HuH-7.5 (cell line): ENCODE results near the gene DPH5.
A peak's percentile ranks its signal among the peaks of the same experiment; 100 is the strongest.

ENCODE experiments used
- DNase-seq: peaks from one replicate; pipeline ENCODE4 v3.0.0; 2011; ENCODE audit warnings: low spot score

Gene DPH5

DNA sequence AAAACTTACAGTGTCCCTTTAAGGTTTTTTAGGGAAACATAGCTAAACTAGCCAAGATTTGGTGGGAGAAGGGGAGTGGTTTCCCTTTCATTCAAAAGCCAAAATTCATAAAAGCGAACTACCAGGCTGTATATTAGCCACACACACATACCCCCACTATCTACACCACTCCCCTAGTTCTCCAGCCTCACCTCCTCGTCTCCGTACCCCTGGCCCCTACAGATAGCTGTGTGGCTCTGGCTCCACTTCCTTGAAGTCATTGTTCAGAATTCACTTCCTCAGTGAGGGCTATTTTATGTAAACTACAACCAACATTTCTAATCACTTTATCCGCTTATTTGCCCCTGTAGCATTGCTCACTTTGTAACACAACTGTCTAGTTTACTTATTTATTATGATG, 5.3 kb upstream of the DPH5 start:
- DNase-seq, result no peak

- DNase-seq, result no peak
These were observed 3.6 kb upstream of the DPH5 start for GRCh38 chr1:101029184-101029583.

DNA sequence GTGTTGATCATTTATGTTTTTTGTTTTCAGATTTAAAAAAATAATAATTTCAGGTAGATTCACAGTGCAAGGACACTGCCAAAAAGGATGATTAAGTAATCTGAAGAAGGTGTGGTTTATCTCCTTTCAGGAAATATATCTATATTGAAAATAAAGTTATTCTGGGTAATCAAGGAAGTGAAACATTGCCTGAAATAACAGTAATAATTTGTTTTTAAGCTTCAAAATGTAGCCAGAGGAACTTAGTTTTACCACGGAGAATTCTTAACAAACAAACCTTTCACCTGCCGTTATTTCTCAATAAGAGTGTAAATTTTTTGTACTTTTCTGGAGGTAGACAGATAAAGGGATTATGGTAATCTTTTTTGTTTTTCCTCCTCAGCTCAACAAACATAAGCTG, 2.9 kb upstream of the DPH5 start:
- no peak for DNase-seq

- no peak for DNase-seq
These were observed 1.7 kb upstream of the DPH5 start for GRCh38 chr1:101027194-101027772.

DNA sequence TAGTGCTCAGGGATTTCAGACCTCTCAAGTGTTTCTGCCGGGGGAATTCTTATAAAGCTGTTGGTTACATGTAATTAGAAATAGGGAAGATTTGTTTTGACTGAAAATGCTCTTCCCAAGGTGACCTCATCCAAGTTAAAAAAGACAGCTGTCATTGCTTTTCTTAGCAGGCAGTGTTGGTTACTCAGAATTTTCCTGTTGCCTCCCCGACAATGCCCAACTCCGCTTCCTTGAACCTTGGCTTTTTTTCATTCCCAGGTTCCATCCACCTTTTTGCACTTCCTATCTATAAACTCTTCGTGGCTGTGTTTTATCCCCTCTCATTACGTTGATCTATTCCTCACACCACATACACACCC, 825 bp upstream of the DPH5 start:
- DNase-seq, result no peak

DNA sequence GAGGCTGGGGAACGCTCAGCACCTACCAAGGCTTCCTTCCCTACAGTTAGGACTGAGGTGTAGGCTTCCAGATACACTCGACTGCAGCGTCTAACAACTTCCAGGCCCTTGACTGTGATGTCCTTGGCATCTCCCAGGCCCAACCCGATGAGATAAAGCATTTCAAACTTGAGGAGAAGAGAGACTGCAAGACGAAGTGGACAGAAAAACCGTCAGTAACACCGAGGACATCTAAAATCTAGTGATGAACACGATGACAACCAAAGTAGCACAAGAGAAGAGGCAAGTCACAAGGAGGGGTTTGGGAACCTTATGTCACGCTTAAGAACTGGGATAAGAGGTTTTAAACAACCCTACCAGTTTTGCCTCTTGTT, 314 bp downstream of the DPH5 start:
- no peak for DNase-seq

DNA sequence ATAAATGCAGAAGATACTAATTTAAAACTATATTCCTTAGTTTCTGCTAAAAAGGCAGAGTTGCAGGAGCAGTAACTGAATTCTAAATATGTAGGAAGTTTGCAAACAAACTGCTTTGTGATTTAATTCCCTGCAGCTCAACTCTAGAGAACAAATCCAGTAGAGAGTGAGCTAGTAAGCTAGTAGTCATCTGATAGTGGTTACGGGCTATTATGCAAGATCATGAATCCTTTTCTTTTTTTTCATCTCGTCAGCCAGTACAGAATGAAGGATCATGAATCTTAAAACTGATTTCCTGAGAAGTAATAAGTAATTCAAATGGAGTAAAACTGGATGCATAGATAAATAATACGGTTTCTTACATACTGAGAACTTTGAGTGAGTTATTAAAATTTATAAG, 3.3 kb downstream of the DPH5 start:
- DNase-seq, result no peak

DNA sequence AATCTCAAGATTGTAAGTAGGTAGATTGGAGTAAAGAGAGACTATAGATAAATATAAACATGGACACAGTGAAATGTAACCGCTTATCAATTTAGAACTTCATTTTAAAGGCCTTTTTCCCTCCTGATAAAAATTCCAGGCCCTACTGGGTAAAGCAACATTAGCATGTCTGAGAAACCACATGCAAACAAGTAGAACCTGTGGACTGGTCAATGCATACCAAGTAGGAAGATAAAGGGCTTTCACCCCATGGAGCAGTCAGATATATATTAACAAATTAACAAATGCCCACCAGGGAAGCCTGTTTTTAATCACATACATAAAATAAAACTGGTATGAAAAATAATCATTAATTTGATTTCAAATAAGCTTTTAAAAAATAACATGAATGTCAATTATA, 8.1 kb downstream of the DPH5 start:
- no peak for DNase-seq

DNA sequence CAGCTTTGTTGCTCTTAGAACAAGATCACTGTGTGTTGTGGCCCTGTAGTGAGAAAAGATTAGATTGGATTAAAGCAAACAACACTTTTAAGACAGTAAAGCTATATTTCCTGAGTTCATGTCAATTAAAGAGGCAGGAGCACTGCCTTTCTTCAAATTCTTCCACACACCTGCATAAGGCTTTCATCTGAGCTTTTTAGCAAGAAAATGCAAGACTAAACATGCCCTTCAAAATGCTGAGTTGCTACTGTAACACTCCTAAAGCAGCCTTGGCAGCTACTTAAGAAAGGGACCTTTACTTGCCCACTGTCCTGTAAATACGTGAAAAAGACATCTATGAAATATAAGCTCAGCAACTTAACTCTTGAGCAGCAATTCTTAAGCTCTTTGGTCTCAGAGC, 11.8 kb downstream of the DPH5 start:
- no peak for DNase-seq

DNA sequence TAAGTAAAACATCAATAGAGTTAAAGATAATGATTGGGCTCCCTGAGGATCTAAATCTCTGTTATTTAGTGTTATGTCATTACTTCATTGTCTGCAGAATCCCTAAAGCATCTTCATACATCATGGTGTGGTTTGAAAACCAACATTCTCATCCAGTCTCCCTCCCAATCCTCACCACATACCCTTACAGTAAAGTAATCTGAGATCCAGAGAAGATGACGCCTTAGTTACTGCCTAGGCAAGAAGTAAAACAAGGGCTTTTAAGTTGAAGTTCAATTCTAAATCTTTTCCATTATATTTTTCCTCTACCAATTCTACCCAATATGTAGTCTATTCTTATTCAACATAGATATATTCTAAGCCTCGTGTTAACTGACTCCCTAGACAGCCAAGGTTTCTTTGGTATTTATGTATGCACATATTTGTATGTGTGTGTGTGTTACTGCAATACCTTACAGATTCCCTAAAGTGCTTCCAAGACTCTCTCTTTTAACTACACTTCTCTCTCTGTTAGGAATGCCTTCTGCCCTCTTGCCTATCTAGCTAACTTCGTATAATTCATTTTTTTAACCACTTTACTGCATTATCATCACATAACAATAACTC, 17.3 kb downstream of the DPH5 start:
- DNase-seq, result no peak

DNA sequence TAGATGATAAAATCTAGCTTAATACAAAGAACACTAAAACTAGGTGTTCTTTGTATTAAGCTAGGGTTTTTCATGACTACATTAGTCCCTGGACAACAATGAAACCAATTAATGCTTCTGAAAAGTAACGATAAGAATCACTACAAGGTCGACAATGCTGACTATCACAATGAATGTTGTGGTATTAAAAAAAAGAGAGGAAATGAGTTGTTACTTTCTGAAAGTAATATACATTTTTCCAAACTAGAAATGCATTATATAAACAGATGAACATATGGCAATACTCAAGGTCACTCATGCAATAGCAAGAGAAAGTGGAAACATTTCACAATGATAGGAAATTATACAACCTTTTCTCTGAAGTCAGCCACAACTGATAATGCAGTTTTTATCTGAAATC, 19.0 kb downstream of the DPH5 start:
- no peak for DNase-seq

DNA sequence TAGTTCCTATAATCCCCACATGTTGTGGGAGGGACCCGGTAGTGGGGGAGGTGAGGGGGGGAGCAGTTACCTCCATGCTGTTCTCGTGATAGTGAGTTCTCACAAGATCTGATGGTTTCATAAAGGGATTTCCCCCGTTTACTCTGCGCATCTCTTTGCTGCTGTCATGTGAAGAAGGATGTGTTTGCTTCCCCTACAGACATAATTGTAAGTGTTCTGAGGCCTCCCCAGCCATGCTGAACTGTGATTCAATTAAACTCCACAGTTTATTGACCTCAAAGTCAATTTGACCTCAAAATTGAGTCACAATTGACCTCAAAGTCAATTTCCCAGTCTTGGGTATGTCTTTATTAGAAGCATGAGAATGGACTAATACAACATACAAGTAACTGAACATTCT, 19.7 kb downstream of the DPH5 start:
- DNase-seq, result no peak

DNA sequence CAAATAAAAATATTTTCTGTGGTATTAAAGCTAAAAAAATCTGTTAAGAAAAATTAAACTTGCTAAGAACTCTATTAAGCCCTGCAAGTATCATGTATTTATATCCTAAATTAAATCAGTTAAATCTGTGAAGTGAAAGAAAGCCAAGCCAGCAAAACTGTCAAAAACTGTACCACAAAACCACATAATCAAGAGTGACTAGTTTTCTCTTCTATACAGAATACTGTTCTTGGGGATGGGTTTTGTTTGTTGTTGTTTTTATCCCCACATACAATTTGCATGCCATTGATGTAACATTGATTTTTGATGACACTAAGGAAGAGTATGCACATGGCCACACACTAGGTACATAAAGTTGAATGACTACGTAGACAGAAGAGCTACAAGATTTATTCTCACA, 20.4 kb downstream of the DPH5 start:
- no peak for DNase-seq

DNA sequence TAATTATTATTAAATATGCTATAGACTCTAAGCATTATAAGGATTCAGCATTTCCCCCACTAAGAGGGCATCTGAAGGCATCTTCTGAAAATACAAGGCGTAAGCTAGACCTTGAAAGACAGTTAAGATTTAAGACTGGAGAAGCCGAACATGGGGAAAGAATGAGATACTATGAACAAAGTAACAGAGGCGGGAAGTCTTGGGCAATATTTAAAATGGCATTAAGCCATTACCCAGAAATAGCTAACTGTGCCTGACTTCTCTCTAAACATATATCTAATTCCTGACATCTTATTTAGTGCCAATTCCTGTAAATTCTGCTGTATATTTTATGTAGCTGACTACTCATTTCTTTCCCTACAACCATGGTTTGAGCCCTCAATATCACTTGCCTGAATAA, 20.9 kb downstream of the DPH5 start:
- no peak for DNase-seq

DNA sequence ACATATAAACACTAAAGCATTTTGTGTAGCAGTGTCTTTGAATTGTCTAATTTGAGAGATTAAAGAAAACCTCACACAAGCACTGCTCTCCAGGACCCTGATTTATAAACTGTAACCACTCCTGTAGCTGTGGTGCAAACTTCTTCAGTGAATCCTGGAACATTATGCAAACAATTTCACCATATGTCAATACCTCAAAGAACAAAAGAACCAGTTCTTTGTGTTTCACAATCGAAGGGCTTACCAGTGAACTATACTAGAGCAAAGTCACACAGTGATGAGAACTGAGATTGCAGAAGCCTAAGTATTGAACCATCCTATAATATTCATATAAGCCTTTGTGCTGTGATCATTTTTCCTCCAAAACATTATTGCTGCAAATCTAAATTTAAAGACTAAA, 21.5 kb downstream of the DPH5 start:
- DNase-seq, result peak; percentile 22

DNA sequence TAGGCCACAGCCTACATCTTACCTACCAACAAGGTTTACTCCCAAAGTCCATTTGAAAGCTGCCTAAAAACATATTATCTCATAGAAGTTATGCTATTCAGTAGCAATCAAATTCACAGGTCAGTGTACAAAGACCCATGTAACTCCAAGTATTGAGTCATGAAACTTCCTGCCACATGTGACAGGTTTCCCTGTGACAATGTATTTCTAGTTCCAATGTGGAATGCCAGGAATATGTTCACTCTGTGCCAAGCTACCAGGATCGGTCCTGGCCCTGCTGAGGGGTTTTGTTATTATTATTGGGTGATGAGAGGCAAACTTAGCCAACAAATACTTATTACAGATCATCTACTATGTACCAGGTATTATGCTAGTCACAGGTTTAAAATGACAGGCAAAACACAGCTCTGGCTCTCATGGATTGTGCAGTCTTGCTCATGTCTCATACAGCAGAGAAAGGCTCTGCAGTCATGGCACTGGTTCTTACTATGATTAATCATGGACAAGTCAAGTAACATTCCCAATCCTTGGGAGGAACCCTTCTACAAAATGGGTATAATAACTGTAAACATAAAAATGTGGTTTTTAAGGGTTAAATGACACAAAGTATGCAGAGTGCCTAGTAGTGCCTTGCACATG, 22.5 kb downstream of the DPH5 start:
- no peak for DNase-seq

- no peak for DNase-seq
These were observed 23.0 kb downstream of the DPH5 start for GRCh38 chr1:101002551-101002950.

- DNase-seq, result no peak
These were observed 25.3 kb downstream of the DPH5 start for GRCh38 chr1:101000131-101000873.

- no peak for DNase-seq
These were observed 27.2 kb downstream of the DPH5 start for GRCh38 chr1:100998426-100998825.

- DNase-seq, result no peak
These were observed 30.2 kb downstream of the DPH5 start for GRCh38 chr1:100995198-100995988.

DNA sequence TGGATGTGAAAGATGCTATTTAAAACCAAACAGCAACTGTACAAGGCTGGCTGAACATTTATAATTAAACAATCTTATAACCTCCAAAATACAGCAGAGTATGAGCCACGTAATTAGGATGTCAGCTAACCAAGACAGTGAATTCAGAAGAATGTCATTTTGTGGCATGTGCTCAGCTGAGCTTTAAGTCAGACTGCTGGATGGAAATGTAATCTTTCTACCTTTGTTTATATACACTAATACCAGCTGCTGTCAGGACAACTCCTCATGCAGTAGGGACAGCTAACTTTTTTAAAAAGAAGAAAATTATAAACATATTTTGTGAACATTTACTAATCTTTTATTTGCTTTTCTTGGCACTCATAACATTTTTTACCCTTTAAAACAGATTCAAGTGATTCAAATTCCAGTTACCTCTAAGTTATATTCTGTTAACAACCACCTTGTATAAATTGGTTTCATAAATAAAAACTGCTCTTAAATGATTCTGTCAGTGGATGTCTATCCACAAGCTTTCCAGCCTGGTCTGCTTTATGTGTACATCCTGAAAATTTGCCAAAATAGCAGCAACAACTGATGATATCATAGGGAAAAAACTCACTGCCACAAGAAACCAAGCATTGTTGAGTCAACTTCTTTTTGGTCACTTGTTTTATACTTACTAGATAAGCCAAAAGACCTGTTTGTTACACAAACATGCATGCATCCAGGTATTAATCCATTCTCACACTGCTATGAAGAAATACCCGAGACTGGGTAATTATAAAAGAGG, 36.1 kb downstream of the DPH5 start:
- DNase-seq, result no peak

DNA sequence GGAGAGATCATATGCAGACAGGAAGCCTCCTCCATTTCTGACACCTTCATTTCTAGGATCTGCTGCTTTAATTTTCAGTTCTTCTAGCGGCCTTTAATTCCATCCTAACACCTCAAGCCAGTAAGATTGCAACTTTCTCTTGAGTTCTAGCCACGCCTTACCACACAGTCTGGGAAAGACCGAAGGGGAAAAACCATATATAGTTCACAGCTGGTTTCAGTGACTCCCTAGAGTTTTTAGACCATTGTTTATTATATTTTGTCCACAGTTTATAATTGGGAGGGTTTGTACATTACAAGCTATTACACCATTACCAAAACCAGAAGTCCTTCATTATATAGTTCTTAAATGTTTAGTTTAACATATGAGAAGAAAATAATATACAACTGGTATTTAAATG, 37.5 kb downstream of the DPH5 start:
- DNase-seq, result no peak
